Fibroblast of lung (primary cell): ENCODE results near the gene GNB1L. TPM values are rescaled to one million over a fixed set of nuclear protein-coding genes. Genes with fewer than 3 reads are reported as not detected.

Source experiments
- DNase-seq, 2 donors: peaks; one replicate each; pipeline versions ENCODE4 v3.0.0 to v3.0.0-alpha.2; 2010; ENCODE audit warnings: low read depth in 2 of 2
- H2AFZ ChIP-seq: 2 replicates; pipeline ENCODE4 v1.5.1; 2012; ENCODE audit warnings: low read length, control low read depth, inconsistent platforms
- H3K27ac ChIP-seq: 2 replicates; pipeline ENCODE4 v1.5.1; 2011; ENCODE audit warnings: low read length, control low read depth; ENCODE audit not compliant: insufficient read depth
- H3K27me3 ChIP-seq: 2 replicates; pipeline ENCODE4 v1.5.1; 2011; ENCODE audit warnings: mild to moderate bottlenecking, low read length; ENCODE audit not compliant: control insufficient read depth, insufficient read depth
- H3K36me3 ChIP-seq: 2 replicates; pipeline ENCODE4 v1.5.1; 2011; ENCODE audit warnings: low read length; ENCODE audit not compliant: control insufficient read depth, insufficient read depth
- H3K4me1 ChIP-seq: 2 replicates; pipeline ENCODE4 v1.5.1; 2011; ENCODE audit warnings: low read length; ENCODE audit not compliant: control insufficient read depth, insufficient read depth; ENCODE audit errors: extremely low read depth
- H3K4me2 ChIP-seq: 2 replicates; pipeline ENCODE4 v1.5.1; 2011; ENCODE audit warnings: low read length, control low read depth; ENCODE audit not compliant: insufficient read depth; ENCODE audit errors: extremely low read depth
- H3K4me3 ChIP-seq, 4 experiments: fragments of 200-600 bp in 1 of 4; sonication (generic) in 1 of 4; replicated peaks in 1 of 4; 2 replicates each; pipeline ENCODE4 v1.5.1; 2011 to 2016; ENCODE audit warnings: low read length in 4 of 4, low read depth in 3 of 4, mild to moderate bottlenecking in 3 of 4, control low read depth in 2 of 4, inconsistent platforms in 1 of 4, mixed read lengths in 1 of 4; ENCODE audit not compliant: insufficient read depth in 1 of 4; ENCODE audit errors: control extremely low read depth in 1 of 4
- H3K79me2 ChIP-seq: 2 replicates; pipeline ENCODE4 v1.5.1; 2012; ENCODE audit warnings: mild to moderate bottlenecking, low read length, inconsistent platforms; ENCODE audit not compliant: control insufficient read depth, insufficient read depth
- H3K9ac ChIP-seq: 2 replicates; pipeline ENCODE4 v1.5.1; 2011; ENCODE audit warnings: mild to moderate bottlenecking, low read length, control low read depth; ENCODE audit not compliant: insufficient read depth
- H3K9me3 ChIP-seq: 2 replicates; pipeline ENCODE4 v1.5.1; 2012; ENCODE audit warnings: low read depth, low read length; ENCODE audit not compliant: control insufficient read depth, insufficient read depth
- H4K20me1 ChIP-seq: 2 replicates; pipeline ENCODE4 v1.5.1; 2011; ENCODE audit warnings: low read length; ENCODE audit not compliant: control insufficient read depth, insufficient read depth; ENCODE audit errors: extremely low read depth
- CTCF ChIP-seq, 2 donors: IDR thresholded peaks in 1 of 2; conservative IDR thresholded peaks in 1 of 2; 1 replicate in 1 of 2; 2 replicates in 1 of 2; pipeline ENCODE4 v1.5.1; 2011 to 2012; ENCODE audit warnings: low read length in 2 of 2, control low read depth in 1 of 2, inconsistent platforms in 1 of 2, low read depth in 1 of 2, mild to moderate bottlenecking in 1 of 2
- EZH2 ChIP-seq: IDR thresholded peaks from 2 replicates; pipeline ENCODE4 v1.5.1; 2012; ENCODE audit warnings: low read length, control low read depth, mild to moderate bottlenecking; ENCODE audit errors: missing control alignments
- polyA plus RNA-seq, 2 donors: library from polyadenylated mRNA; depleted of rRNA in 1 of 2; stranded (reverse) in 1 of 2; unstranded in 1 of 2; fragments of >200 nt; gene quantifications; 2 replicates each; pipeline ENCODE4 v1.2.1, GENCODE V29; 2011 to 2012; ENCODE audit warnings: missing spikeins in 1 of 2
- total RNA-seq: library from RNA; depleted of rRNA; stranded (reverse); fragments of >200 nt; gene quantifications from 2 replicates; pipeline ENCODE4 v1.2.1, GENCODE V29; 2014

Gene GNB1L
- total and polyA plus RNA-seq, 2 donors (not counting 1 experiment from before 2014, with no cell fraction given), result 1.4 to 7.8 TPM

GRCh38 chr22:19857382-19857781 lies 2.7 kb upstream of the GNB1L start:
- Histone ChIP-seq H3K79me2 (peaks cover 28% of the 10 kb centered on the region), H3K36me3 (no peaks in the 10 kb centered on the region), H3K9me3 (no peaks in the 10 kb centered on the region), H2AFZ (no peak overlapping the region), H3K9ac (no peak overlapping the region), H4K20me1 (no peaks in the 10 kb centered on the region), H3K4me3 (no peak overlapping the region), H3K4me2 (no peak overlapping the region), H3K27ac (no peak overlapping the region), H3K27me3 (no peaks in the 10 kb centered on the region), H3K4me1 (peaks cover 6% of the 10 kb centered on the region)
- TF ChIP-seq EZH2 (no peak), CTCF (conservative IDR thresholded peaks at IDR 0.05 in 1 of 2, IDR thresholded peaks at IDR 0.05 in 1 of 2; ENCODE audit: low read depth in 1 of 2, low read length in 2 of 2) (no peak)
- DNase-seq, result no peak

- H3K9me3 ChIP-seq, result no peaks in the 10 kb centered on the region
- peak overlapping the region; percentile 93 for H3K27ac ChIP-seq
- no peaks in the 10 kb centered on the region for H4K20me1 ChIP-seq
- peaks cover 9% of the 10 kb centered on the region for H3K36me3 ChIP-seq
- H3K79me2 ChIP-seq, result peaks cover 42% of the 10 kb centered on the region
- peak overlapping the region; percentile 88 for H3K9ac ChIP-seq
- TF ChIP-seq CTCF (conservative IDR thresholded peaks at IDR 0.05 in 1 of 2, IDR thresholded peaks at IDR 0.05 in 1 of 2; ENCODE audit: low read depth in 1 of 2, low read length in 2 of 2) (no peak), EZH2 (no peak)
- H2AFZ ChIP-seq, result peak overlapping the region; percentile 14
- H3K4me1 ChIP-seq, result peaks cover 6% of the 10 kb centered on the region
- peak overlapping the region; percentile 68 to 95 (median 86) for H3K4me3 ChIP-seq
- peak overlapping the region; percentile 97 for H3K4me2 ChIP-seq
- DNase-seq, result peak; percentile 41 to 55
- no peaks in the 10 kb centered on the region for H3K27me3 ChIP-seq
These were observed 1.1 kb upstream of the GNB1L start for GRCh38 chr22:19855504-19856409.

GRCh38 chr22:19853879-19854777 lies 546 bp downstream of the GNB1L start:
- peak in 1 of 2 donors; percentile 18 for DNase-seq
- peak overlapping the region; percentile 89 for H3K9ac ChIP-seq
- no peaks in the 10 kb centered on the region for H3K27me3 ChIP-seq
- TF ChIP-seq CTCF (conservative IDR thresholded peaks at IDR 0.05 in 1 of 2, IDR thresholded peaks at IDR 0.05 in 1 of 2; ENCODE audit: low read depth in 1 of 2, low read length in 2 of 2), result no peak
- no peak for TF ChIP-seq EZH2
- peaks cover 6% of the 10 kb centered on the region for H3K4me1 ChIP-seq
- peaks cover 47% of the 10 kb centered on the region for H3K79me2 ChIP-seq
- H3K36me3 ChIP-seq, result peaks cover 12% of the 10 kb centered on the region
- peak overlapping the region; percentile 70 for H2AFZ ChIP-seq
- no peaks in the 10 kb centered on the region for H3K9me3 ChIP-seq
- peak overlapping the region; percentile 83 to 95 (median 94) for H3K4me3 ChIP-seq
- H3K27ac ChIP-seq, result peak overlapping the region; percentile 93
- peak overlapping the region; percentile 99 for H3K4me2 ChIP-seq
- H4K20me1 ChIP-seq, result no peaks in the 10 kb centered on the region
